ENCODE measurements around the gene MYLK4.

Gene MYLK4

DNA sequence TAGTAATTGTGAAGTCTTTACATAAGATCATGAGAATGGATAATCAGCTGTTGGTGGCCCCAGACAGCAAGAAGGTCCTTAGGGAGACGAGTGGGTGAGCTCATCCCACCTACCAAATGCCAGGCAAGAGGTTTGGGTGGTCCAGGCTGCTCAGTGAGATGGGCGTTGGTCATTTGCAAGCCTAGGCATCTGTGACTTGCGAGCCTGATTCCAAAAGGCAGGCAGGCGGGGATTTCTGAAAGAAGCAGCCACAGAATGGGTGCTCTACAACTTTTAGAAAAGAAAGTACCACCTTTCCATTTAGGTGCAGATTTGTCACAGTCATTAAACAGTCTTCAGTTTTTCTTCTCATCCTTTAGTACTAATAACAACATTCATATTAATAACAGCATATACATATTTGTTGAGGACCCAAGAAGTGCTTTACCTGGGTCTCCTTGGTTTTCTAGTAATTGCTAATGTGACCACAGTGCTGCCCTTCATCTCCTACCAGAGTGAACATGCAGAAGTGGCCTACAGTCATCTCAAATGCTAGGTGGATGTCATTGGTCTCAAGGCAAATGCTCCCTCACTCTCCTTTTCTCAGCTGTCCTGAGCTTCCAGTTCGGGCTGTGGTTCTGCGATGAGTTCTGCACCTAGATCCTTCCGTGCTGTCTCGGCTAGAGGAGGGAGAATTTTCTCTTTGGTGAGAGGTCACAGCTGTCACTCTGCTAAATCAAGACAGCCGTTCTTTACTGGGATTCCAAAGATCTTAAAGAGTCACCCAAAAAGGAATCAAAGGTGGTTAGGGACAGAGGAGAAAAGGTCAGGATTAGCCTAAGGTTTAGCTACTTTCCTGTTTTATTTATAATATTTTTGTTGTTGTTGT lies 17.2 kb upstream of the MYLK4 start:
- TF ChIP-seq, protein P1, sequence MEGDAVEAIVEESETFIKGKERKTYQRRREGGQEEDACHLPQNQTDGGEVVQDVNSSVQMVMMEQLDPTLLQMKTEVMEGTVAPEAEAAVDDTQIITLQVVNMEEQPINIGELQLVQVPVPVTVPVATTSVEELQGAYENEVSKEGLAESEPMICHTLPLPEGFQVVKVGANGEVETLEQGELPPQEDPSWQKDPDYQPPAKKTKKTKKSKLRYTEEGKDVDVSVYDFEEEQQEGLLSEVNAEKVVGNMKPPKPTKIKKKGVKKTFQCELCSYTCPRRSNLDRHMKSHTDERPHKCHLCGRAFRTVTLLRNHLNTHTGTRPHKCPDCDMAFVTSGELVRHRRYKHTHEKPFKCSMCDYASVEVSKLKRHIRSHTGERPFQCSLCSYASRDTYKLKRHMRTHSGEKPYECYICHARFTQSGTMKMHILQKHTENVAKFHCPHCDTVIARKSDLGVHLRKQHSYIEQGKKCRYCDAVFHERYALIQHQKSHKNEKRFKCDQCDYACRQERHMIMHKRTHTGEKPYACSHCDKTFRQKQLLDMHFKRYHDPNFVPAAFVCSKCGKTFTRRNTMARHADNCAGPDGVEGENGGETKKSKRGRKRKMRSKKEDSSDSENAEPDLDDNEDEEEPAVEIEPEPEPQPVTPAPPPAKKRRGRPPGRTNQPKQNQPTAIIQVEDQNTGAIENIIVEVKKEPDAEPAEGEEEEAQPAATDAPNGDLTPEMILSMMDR (IDR thresholded peaks at IDR 0.05), result no peak
- no peak for TF ChIP-seq ZFX (IDR thresholded peaks at IDR 0.05; ENCODE audit: borderline replicate concordance)
- no peak overlapping the region for H3K27ac ChIP-seq

DNA sequence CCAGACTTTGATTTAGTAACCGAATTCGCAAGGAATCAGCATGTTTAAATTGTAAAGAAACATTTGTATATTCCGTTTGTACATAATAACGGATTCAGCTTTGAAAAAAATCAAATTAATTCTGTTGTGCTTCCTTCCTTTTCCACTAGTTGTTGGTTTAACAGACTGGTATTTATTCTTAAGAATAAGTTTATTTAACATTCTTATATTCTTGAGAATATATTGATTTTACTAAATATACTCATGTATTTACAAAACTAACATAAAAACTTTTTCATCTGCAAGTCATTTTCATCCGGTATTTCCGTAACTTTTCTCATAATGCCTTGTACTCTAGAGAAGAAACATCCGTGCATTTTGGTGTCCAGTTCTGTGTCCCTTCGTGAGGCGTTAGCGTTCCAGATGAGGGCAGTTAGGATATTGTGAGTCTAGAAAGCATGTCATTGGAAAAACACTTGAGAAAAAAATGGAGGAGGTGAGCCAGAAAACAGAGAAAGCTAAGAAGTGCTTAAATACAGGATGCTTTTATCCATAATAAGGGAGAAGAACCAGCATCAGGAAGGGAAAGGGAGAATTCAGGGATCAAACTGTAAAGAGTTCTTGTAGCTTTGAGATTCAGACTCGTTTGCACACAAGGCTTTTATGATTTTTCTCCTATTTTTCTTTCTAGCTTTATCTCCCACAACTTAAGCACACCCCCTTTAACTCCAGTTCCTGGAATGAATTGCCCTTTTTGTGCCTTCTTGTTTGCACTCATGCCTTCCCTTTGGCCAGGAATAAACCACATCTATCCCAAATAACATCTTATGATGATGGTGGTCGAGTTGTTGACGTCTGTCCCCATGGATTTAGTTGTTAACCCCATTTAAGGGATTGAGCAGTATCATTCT lies 16.3 kb upstream of the MYLK4 start:
- TF ChIP-seq, protein P1 (IDR thresholded peaks at IDR 0.05), result 0 out of 2 replicates have a peak, but pooled peaks have one; percentile 5
- no peak for TF ChIP-seq ZFX (IDR thresholded peaks at IDR 0.05; ENCODE audit: borderline replicate concordance)
- H3K27ac ChIP-seq, result no peak overlapping the region

DNA sequence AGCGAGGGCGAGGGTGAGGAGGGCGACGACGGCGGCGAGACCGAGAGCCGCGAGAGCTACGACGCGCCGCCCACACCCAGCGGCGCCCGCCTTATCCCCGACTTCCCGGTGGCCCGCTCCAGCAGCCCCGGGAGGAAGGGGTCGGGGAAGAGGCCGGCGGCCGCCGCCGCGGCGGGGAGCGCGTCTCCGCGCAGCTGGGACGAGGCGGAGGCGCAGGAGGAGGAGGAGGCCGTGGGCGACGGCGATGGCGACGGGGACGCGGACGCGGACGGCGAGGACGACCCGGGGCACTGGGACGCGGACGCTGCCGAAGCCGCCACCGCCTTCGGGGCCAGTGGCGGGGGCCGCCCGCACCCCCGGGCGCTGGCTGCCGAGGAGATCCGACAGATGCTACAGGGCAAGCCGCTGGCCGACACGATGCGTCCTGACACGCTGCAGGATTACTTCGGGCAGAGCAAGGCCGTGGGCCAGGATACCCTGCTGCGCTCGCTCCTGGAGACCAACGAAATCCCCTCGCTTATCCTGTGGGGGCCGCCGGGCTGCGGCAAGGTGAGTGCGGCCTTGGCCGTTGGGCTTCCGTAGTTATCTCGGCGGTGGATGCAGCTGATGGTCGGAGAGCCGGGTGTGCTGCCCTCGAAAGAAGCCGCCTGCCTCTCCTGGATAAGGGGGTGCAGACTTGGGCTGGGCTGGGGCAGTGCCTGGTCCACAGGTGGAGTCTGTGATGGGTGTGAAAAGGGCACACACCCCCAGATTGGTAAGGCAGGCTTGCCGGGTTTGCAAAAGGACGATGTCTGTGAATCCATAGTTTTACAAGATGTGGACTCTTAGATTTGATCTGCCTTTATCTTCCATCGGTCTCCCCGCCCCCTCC lies 15.4 kb upstream of the MYLK4 start:
- peak overlapping the region; percentile 88 for H3K27ac ChIP-seq
- TF ChIP-seq, protein P1 (IDR thresholded peaks at IDR 0.05), result no peak
- no peak for TF ChIP-seq ZFX (IDR thresholded peaks at IDR 0.05; ENCODE audit: borderline replicate concordance)

DNA sequence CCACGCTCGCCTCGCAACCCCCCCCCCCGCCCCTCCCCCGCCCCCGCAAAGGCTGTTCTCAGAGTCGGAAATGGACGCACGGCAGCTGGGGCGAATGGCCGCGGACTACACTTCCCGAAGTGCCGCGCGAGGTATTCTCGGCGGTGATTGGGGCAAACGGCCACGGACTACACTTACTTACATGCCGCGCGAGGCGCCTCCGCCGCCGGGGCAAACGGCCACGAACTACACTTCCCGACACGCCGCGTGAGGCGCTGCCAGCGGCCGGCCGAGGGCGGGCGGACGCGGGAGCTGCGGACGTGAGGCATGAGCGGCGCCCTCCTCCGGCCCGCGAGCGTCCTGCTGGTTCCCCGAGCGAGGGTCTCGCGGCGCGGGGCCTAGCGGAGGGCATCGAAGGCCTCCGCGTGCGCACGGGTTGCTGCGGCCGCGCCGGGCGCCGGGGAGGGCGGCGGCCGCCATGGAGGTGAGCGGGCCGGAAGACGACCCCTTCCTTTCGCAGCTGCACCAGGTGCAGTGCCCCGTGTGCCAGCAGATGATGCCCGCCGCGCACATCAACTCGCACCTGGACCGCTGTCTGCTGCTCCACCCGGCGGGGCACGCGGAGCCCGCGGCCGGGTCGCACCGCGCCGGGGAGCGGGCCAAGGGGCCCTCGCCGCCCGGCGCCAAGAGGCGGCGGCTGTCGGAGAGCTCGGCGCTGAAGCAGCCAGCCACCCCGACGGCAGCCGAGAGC lies 14.6 kb upstream of the MYLK4 start, which contains the start of gene WRNIP1:
TSS of gene WRNIP1 (plus strand) at position 228 of the 730 bp plus-strand sequence. CDS start at position 458, 230 bp downstream.
- TF ChIP-seq, protein P1 (IDR thresholded peaks at IDR 0.05), result peak; percentile 85
- no peak for TF ChIP-seq ZFX (IDR thresholded peaks at IDR 0.05; ENCODE audit: borderline replicate concordance)
- H3K27ac ChIP-seq, result peak within 1 kb of the TSS; percentile 88

DNA sequence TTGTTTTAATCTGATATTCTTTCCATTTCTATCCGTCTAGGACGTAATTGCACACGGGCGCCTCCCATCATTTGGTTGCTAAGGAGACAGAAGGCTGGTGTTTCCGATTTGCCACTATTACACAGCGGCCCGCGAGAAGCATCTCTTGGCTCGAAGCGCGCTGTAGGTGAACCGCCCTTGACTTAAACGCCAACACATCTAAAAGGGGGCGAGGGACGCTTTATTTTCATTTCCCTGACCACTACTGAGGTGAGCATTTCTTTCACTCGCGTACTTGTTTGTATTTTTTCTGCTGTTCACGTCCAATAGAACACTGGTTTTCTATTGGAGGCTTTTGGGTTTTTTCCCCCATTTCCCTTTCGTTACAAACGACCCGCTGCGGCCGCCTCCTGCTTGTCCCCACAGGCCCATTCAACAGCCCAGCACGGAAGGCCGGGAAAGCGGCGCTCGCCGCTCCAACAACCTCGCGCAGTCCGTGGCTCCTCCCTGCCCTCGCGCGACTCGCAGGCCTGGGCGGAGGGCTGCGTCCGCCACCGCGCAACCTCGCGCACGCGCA lies 14.0 kb upstream of the MYLK4 start:
- peak overlapping the region; percentile 88 for H3K27ac ChIP-seq
- TF ChIP-seq, protein P1 (IDR thresholded peaks at IDR 0.05), result no peak
- no peak for TF ChIP-seq ZFX (IDR thresholded peaks at IDR 0.05; ENCODE audit: borderline replicate concordance)
